ENCODE data around the gene LGALS4.
"Not testable (repeated sequence)": the region's sequence is repeated elsewhere in the genome, so short reads cannot be mapped to it uniquely, and the experiment has no call there.

The LGALS4 gene

DNA sequence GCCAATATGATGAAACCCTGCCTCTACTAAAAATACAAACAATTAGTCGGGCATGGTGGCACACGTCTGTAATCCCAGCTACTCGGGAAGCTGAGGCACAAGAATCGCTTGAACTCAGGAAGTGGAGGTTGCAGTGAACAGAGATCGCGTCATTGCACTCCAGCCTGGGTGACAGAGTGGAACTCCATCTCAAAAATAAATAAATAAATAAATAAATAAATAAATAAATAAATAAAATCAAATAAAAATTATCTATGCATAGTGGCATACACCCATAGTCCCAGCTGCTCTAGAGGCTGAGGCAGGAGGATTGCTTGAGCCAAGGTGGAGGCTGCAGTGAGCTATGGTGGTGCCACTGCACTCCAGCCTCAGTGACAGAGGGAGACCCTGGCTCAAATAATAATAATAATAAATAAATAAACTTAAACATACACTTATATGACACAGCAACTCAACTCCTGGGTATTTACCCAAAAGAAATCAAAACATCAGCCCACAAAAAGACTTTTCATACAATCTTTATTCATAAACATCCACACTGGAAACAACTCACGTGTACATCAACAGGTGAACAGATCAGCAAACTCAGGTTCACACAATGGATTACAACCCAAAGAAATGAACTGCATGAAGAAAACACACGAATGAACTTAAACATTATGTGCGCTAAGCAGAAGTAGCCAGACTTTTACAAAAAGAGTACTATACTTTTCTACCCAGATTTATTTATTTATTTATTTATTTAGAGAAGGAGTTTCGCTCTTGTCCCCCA lies 46.3 kb downstream of the LGALS4 start:
- no peak for DNase-seq

DNA sequence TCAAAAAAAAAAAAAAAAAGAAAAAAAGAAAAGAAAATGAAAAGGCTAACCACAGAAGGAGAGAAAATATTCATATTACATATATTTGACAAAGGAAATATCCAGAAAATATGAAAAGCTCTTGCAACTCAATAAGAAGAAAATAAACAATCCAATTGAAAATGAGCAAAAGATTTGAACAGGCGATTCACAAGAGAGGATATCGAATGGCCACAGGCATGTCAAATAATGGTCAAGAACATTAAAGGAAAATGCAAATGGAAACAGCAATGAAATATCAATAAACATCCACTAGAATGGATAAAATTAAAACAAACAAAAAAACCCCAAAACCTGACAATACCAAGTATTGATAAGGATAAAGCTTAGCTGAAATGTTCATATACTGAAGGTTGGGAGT lies 47.5 kb downstream of the LGALS4 start:
- DNase-seq: no peak

DNA sequence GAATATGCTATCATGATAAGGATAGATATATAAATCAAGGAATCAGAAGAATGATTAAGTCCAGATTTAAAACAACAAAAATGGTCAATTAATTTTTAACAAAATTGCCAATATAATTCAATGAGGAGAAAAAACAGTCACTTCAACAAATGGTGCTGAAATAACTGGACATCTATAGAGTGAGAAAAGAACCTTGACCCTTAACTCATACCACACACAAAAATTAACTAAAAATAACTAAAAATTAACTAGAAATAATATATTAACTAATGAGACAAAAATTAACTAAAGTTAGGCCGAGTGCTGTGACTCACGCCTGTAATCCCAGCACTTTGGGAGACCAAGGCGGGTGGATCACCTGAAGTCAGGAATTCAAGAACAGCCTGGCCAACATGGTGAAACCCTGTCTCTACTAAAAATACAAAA lies 48.9 kb downstream of the LGALS4 start:
- no peak for DNase-seq

DNA sequence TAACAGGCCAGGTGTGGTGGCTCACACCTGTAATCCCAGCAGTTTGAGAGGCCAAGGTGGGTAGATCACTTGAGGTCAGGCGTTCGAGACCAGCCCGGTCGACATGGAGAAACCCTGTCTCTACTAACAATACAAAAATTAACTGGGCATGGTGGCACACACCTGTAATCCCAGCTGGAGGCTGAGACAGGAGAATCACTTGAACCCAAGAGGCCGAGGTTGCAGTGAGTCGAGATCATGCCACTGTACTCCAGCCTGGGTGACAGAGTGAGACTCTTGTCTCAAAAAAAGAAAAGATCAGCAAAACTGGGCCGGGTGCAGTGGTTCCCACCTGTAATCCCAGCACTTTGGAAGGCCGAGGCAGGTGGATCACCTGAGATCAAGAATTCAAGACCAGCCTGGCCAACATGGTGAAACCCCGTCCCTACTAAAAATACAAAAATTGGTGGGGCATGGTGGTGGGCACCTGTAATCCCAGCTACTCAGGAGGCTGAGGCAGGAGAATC lies 50.8 kb downstream of the LGALS4 start:
- DNase-seq: not testable (repeated sequence)

DNA sequence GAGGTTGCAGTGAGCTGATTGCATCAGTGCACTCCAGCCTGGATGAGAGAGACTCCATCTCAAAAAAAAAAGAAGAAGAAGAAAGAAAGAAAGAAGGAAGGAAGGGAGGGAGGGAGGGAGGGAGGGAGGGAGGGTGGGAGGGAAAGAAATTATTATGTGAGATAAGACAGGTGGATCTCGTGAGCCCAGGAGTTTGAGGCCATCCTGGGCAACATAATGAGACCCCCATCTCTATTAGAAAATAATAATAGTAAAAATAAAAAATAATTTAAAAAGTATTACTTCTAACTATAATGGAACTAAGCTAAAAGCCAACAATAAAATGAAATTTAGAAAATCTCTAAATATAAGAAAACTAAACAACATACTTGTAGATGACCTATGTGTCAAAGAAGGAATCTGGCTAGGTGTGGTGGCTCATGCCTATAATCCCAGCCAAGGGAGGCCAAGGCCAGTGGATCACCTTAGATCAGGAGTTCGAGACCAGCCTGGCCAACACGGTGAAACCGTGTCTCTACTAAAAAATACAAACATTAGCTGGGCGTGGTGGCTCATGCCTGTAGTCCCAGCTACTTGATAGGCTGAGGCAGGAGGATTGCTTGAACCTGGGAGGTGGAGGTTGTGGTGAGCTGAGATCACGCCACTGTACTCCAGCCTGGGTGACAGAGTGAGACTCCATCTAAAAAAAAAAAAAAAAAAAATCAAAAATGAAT lies 51.8 kb downstream of the LGALS4 start:
- DNase-seq: not testable (repeated sequence)

DNA sequence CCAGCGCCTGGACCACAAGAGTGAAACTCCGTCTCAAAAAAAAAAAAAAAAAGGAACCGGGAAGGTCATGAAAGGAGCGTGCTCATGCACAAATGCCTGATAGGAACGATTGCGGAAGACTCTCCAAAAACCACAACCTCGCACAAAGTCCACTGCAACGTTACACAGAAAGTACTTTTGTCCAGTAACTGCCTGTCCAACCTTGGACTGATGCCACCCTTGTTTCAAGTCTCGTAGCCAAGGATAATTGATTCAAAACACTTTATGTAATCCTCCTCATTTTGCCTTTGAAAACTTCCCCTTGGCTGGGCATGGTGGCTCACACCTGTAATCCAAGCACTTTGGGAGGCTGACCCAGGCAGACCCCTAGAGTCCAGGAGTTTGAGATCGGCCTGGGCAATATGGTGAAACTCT lies 53.1 kb downstream of the LGALS4 start:
- no peak for DNase-seq

DNA sequence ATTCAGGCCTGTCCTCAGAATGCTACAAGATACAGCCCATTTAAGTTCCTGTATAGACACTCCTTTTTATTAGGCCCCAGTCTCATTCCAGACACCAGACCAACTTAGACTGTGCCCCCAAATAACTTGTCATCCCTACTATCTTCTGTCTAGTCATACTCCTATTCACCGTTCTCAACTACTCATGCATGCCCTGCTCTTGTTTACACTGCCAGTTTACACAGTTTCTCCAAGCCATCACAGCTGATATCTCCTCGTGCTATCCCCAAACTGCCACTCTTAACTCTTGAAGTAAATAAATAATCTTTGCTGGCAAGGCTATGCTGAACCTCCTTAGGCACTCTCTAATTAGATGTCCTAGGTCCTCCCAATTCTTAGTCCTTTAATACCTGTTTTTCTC lies 58.5 kb downstream of the LGALS4 start:
- not testable (repeated sequence) for DNase-seq

DNA sequence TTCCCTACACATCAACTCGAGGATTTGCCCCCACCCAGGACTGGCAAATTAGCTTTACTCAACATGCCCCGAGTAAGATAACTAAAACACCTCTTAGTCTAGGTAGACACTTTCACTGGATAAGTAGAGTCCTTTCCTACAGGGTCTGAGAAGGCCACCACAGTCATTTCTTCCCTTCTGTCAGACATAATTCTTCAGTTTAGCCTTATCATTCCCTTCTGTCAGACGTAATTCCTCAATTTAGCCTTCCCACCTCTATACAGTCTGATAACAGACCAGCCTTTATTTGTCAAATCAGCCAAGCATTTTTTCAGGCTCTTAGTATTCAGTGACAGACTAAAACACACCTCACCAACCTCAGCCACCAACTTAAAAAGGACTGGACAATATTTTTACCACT lies 59.0 kb downstream of the LGALS4 start:
- not testable (repeated sequence) for DNase-seq
